Measurements from ENCODE around the gene PITPNM1. TPM values are rescaled to one million over a fixed set of nuclear protein-coding genes. Genes with fewer than 3 reads are reported as not detected.
A peak's percentile ranks its signal among the peaks of the same experiment; 100 is the strongest.

Gene PITPNM1
- total RNA-seq, 1 experiment from 2014 or later, result 65.0 TPM

DNA sequence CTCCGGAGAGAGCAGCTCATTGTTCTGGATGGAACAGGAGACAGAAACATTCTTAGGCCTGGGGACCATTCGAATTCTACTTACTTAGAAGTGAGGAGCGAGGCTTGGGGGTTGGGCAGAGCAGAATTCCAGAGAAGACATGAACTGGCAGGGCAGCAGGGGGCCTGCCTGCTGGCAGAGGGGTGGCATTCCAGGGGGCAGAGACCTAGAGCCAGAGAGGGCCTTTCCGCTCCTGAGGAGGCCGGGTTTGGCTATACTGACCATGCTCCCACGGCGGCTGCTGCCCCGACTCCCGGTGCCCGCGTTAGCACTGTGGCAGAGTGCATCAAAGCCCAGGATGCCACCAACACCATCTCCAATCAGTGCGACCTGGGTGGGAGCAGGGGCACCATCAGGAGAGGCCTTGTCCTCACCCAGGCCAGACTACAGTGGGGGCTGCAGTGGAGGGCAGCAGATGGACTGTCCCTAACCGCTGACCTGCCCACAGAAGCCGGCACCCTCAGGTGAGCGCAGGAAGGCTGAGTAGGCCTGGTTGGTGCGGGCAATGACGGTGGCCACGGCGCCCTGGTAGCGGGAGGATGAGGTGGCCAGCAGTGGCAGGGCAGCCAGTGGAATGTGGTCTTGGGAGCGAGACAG, 7.4 kb downstream of the PITPNM1 start:
- DNase-seq, result no peak
- Mint-ChIP-seq H3K27me3 (ENCODE audit: insufficient read depth, unreplicated experiment) (no peaks in the 10 kb centered on the region), H3K9me3 (ENCODE audit: unreplicated experiment) (no peaks in the 10 kb centered on the region), H3K36me3 (ENCODE audit: insufficient read depth, unreplicated experiment) (peaks cover 75% of the 10 kb centered on the region), H3K27ac (ENCODE audit: unreplicated experiment) (peak overlapping the region; percentile 71), H3K4me1 (ENCODE audit: low read depth, unreplicated experiment) (peaks cover 3% of the 10 kb centered on the region), H3K4me3 (ENCODE audit: unreplicated experiment) (no peak overlapping the region)
- H3K9me3 ChIP-seq, result no peaks in the 10 kb centered on the region
- intact Hi-C loops (cut with micrococcal nuclease; ENCODE audit: unreplicated experiment), result no loop called here
- H3K4me3 ChIP-seq (ENCODE audit: low read depth, low read length), result no peak overlapping the region
- ChIA-PET POLR2A (no interaction called here), CTCF (interaction anchor here (0.6 kb wide), 1 partner anchor 337 kb away, joined by 3 read pairs; no protein-coding TSS in a partner anchor)
- no TSS peak for BruUV-seq (replicated peaks)
- TF ChIP-seq, protein P1, sequence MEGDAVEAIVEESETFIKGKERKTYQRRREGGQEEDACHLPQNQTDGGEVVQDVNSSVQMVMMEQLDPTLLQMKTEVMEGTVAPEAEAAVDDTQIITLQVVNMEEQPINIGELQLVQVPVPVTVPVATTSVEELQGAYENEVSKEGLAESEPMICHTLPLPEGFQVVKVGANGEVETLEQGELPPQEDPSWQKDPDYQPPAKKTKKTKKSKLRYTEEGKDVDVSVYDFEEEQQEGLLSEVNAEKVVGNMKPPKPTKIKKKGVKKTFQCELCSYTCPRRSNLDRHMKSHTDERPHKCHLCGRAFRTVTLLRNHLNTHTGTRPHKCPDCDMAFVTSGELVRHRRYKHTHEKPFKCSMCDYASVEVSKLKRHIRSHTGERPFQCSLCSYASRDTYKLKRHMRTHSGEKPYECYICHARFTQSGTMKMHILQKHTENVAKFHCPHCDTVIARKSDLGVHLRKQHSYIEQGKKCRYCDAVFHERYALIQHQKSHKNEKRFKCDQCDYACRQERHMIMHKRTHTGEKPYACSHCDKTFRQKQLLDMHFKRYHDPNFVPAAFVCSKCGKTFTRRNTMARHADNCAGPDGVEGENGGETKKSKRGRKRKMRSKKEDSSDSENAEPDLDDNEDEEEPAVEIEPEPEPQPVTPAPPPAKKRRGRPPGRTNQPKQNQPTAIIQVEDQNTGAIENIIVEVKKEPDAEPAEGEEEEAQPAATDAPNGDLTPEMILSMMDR (IDR thresholded peaks at IDR 0.05; ENCODE audit: insufficient read depth in 1 of 2, low read depth in 1 of 2, low read length in 1 of 2, severe bottlenecking in 1 of 2, unreplicated experiment in 1 of 2), result no peak
- peaks cover 4% of the 10 kb centered on the region; the same call in 1 of the 2 replicates for H3K36me3 ChIP-seq (ENCODE audit: control insufficient read depth, insufficient read depth, low read length)
- no peaks in the 10 kb centered on the region for H3K27me3 ChIP-seq (replicated peaks; ENCODE audit: control insufficient read depth, insufficient read depth, low read length)
- H3K4me1 ChIP-seq, result no peaks in the 10 kb centered on the region

DNA sequence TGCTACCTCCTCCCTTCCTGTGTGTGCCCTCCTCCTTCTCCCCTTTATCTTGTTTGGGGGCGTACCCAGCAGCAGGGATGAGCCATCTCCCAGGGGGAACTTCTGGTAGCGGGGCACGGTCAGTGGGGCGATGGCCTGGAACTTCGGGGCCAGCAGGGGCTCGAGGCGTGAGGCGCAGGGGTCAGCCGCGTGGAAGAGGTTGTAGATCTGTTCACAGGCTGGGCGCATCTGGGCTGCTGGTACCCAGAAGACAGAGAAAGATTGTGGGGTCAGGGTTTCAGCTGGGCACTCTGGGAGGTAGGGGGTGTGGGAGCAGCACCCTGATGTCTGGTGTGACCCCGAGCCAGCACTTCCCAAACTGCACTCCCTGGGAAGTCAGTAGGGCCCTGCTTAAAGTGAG, 9.1 kb downstream of the PITPNM1 start:
- H3K4me1 Mint-ChIP-seq (ENCODE audit: low read depth, unreplicated experiment), result no peaks in the 10 kb centered on the region
- no peaks in the 10 kb centered on the region for H3K9me3 Mint-ChIP-seq (ENCODE audit: unreplicated experiment)
- ChIA-PET CTCF (no interaction called here), POLR2A (no interaction called here)
- TF ChIP-seq, protein P1 (IDR thresholded peaks at IDR 0.05; ENCODE audit: insufficient read depth in 1 of 2, low read depth in 1 of 2, low read length in 1 of 2, severe bottlenecking in 1 of 2, unreplicated experiment in 1 of 2), result no peak
- no peak overlapping the region for H3K4me3 Mint-ChIP-seq (ENCODE audit: unreplicated experiment)
- DNase-seq, result no peak
- Histone ChIP-seq H3K27me3 (replicated peaks; ENCODE audit: control insufficient read depth, insufficient read depth, low read length) (no peaks in the 10 kb centered on the region), H3K9me3 (no peaks in the 10 kb centered on the region), H3K36me3 (ENCODE audit: control insufficient read depth, insufficient read depth, low read length) (peaks cover 6% of the 10 kb centered on the region), H3K4me1 (0 out of 2 replicates have a peak, but pooled peaks cover 5% of the 10 kb centered on the region), H3K4me3 (ENCODE audit: low read depth, low read length) (no peak overlapping the region)
- intact Hi-C loops (cut with micrococcal nuclease; ENCODE audit: unreplicated experiment), result no loop called here
- no peaks in the 10 kb centered on the region for H3K27me3 Mint-ChIP-seq (ENCODE audit: insufficient read depth, unreplicated experiment)
- H3K36me3 Mint-ChIP-seq (ENCODE audit: insufficient read depth, unreplicated experiment), result peaks cover 81% of the 10 kb centered on the region
- no peak overlapping the region for H3K27ac Mint-ChIP-seq (ENCODE audit: unreplicated experiment)
- BruUV-seq (replicated peaks), result no TSS peak

DNA sequence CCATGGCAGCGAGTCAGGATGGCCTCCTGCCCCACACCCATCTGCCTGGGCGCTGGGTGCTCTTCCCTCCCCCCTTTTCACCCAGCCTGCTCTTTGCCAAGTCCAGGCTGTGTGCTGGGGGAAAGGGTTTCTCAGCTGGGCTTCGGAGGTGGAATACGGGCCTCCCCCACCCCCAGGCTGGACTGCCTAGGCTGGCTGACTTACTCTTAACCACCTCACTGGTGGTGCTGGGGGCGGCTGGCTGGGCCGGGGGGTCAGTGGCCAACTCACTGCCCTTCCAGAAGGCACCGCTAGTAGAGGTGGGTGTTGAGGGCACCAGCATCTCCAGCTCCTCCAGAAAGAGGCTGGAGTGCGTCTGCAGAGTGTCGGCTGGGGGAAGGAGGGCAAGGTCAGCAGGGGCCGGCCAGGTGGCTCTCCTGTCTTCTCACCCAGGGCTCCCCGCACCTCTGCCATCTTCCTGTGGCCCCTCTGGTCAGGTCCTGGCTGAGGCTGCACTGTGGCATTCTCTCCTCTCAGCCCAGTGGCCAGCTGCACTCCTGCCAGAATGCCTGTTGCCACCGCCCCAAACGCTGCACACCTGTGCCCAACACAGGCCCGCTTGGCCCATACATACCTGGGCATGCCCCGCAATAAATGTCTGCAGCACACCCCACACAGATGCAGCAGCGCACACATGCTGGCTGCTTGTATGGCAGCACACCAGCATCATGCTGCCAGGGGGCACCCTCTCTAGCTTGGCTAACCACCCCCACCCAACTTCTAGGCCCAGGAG, 9.7 kb downstream of the PITPNM1 start:
- Histone ChIP-seq H3K4me1 (0 out of 2 replicates have a peak, but pooled peaks cover 5% of the 10 kb centered on the region), H3K4me3 (ENCODE audit: low read depth, low read length) (no peak overlapping the region), H3K9me3 (no peaks in the 10 kb centered on the region), H3K36me3 (ENCODE audit: control insufficient read depth, insufficient read depth, low read length) (peaks cover 6% of the 10 kb centered on the region; the same call in 1 of the 2 replicates), H3K27me3 (replicated peaks; ENCODE audit: control insufficient read depth, insufficient read depth, low read length) (no peaks in the 10 kb centered on the region)
- H3K4me1 Mint-ChIP-seq (ENCODE audit: low read depth, unreplicated experiment), result no peaks in the 10 kb centered on the region
- no peak overlapping the region for H3K4me3 Mint-ChIP-seq (ENCODE audit: unreplicated experiment)
- no peak overlapping the region for H3K27ac Mint-ChIP-seq (ENCODE audit: unreplicated experiment)
- intact Hi-C loops (cut with micrococcal nuclease; ENCODE audit: unreplicated experiment), result no loop called here
- POLR2A ChIA-PET, result interaction anchor here (0.6 kb wide), 1 partner anchor 18 kb away, joined by 3 read pairs; no protein-coding TSS in a partner anchor
- H3K36me3 Mint-ChIP-seq (ENCODE audit: insufficient read depth, unreplicated experiment), result peaks cover 81% of the 10 kb centered on the region
- no peak for DNase-seq
- no peaks in the 10 kb centered on the region for H3K27me3 Mint-ChIP-seq (ENCODE audit: insufficient read depth, unreplicated experiment)
- BruUV-seq (replicated peaks), result no TSS peak
- TF ChIP-seq, protein P1 (IDR thresholded peaks at IDR 0.05; ENCODE audit: insufficient read depth in 1 of 2, low read depth in 1 of 2, low read length in 1 of 2, severe bottlenecking in 1 of 2, unreplicated experiment in 1 of 2), result no peak
- no peaks in the 10 kb centered on the region for H3K9me3 Mint-ChIP-seq (ENCODE audit: unreplicated experiment)
- CTCF ChIA-PET, result interaction anchor here (0.7 kb wide), 1 partner anchor 816 kb away, joined by 4 read pairs; no protein-coding TSS in a partner anchor
